Small intestine (tissue), 7 donors: Measurements from ENCODE around the gene ANKRD50. TPM values are rescaled to one million over a fixed set of nuclear protein-coding genes. Genes with fewer than 3 reads are reported as not detected.

Experiments
- DNase-seq, 2 donors: peaks; one replicate each; pipeline versions ENCODE4 v3.0.0 to v3.0.0-alpha.2; 2013
- FAIRE-seq: peaks from 2 replicates; lab custom pipeline; 2012; peaks lifted over from hg19 to GRCh38; lab: Jason Lieb, UNC
- H3K27ac ChIP-seq, 3 donors: one replicate each; pipeline ENCODE4 v1.5.1; 2013; ENCODE audit warnings: low read length in 2 of 3, mild to moderate bottlenecking in 2 of 3, control low read depth in 1 of 3, inconsistent platforms in 1 of 3, low read depth in 1 of 3, moderate library complexity in 1 of 3
- H3K27me3 ChIP-seq, 3 donors: one replicate each; pipeline ENCODE4 v1.6.1; 2013; ENCODE audit warnings: low read length in 3 of 3, inconsistent platforms in 1 of 3; ENCODE audit not compliant: control insufficient read depth in 3 of 3, insufficient read depth in 3 of 3
- H3K36me3 ChIP-seq, 3 donors: one replicate each; pipeline ENCODE4 v1.6.1; 2013; ENCODE audit warnings: low read length in 3 of 3, inconsistent platforms in 1 of 3, low read depth in 1 of 3, mild to moderate bottlenecking in 1 of 3, moderate library complexity in 1 of 3; ENCODE audit not compliant: control insufficient read depth in 3 of 3, insufficient read depth in 2 of 3
- H3K4me1 ChIP-seq, 3 donors: one replicate each; pipeline ENCODE4 v1.6.1; 2013; ENCODE audit warnings: low read length in 2 of 3, inconsistent platforms in 1 of 3, low read depth in 1 of 3, mild to moderate bottlenecking in 1 of 3, moderate library complexity in 1 of 3; ENCODE audit not compliant: control insufficient read depth in 3 of 3, insufficient read depth in 2 of 3
- H3K4me3 ChIP-seq, 3 donors: one replicate each; pipeline ENCODE4 v1.5.1; 2013; ENCODE audit warnings: low read length in 3 of 3, control low read depth in 1 of 3, inconsistent platforms in 1 of 3, low read depth in 1 of 3, mild to moderate bottlenecking in 1 of 3, moderate library complexity in 1 of 3
- H3K9me3 ChIP-seq, 2 donors: one replicate each; pipeline ENCODE4 v1.6.1; 2013; ENCODE audit warnings: low read depth in 1 of 2, low read length in 1 of 2; ENCODE audit not compliant: control insufficient read depth in 2 of 2, insufficient read depth in 1 of 2
- WGBS, 3 donors: extraction: QIAGEN DNeasy Blood & Tissue Kit; methylation state at CpG; one replicate each; pipeline ENCODE4 v1.1.7; 2013; 5-methylcytosine and 5-hydroxymethylcytosine counted together
- polyA plus RNA-seq, 4 donors: library from polyadenylated mRNA; stranded (reverse) in 3 of 4; unstranded in 1 of 4; fragments of 200-250 nt in 3 of 4; fragments of 120-200 nt in 1 of 4; gene quantifications; one replicate each; pipeline versions ENCODE4 v1.2.1 to v1.2.3, GENCODE V29; 2013
- donor health status: healthy with polysubstance abuse.
- donor health status: control.
- donor health status: control.
- donor health status: Bipolar disorder and iron deficiency.
- donor health status: healthy.

The ANKRD50 gene
- polyA plus RNA-seq, 4 donors, result 1.6 to 15.5 (median 2.3) TPM

DNA sequence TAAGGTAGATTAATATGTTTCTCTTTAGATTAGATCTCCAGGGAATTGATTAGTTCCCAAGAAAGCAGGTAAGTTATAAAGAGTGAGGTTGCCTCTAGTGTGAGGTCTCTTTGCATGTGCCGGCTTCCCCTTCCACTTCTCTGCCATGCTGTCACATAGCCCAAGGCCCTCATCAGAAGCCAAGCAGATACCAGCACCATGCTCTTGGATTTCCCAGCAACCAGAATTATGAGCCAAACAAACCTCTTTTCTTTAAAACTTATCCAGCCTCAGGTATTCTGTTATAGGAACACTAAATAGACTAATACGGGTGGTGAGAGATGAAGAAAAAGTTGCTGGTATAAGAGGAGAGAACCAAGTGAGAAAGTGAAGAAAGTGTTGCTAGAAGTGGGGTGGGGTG lies 15.1 kb downstream of the ANKRD50 start:
- H3K9me3 ChIP-seq, result peaks cover 0 to 3% of the 10 kb centered on the region in 2 donors
- no peak overlapping the region for H3K27ac ChIP-seq
- DNase-seq (no peak), FAIRE-seq (no peak)
- H3K36me3 ChIP-seq, result peaks cover 0 to 9% (median 2%) of the 10 kb centered on the region in 3 donors
- no peaks in the 10 kb centered on the region for H3K4me1 ChIP-seq
- WGBS, 3 donors, result 98 to 100% (median 99%) methylated on average over 2 of the region's 2 CpGs
- H3K27me3 ChIP-seq, result no peaks in the 10 kb centered on the region
- no peak overlapping the region for H3K4me3 ChIP-seq

DNA sequence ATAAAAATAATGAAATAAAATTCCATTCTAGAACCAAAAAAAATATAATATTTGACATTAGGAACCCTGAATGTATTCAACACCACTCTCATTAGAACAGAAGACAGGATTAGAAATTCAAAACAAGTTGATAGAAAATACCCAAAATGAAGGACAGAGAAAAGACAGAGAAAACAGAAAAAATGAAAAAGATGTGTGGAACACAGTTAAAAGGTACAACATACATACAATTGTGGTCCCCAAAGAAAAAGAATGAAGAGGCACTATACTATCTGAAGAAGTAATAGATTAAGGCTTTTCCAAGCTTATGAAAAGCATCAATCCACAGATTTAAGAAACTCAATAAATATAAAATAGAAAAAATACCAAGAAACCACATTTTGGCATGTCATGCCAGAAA lies 16.4 kb downstream of the ANKRD50 start:
- no peaks in the 10 kb centered on the region for H3K27me3 ChIP-seq

DNA sequence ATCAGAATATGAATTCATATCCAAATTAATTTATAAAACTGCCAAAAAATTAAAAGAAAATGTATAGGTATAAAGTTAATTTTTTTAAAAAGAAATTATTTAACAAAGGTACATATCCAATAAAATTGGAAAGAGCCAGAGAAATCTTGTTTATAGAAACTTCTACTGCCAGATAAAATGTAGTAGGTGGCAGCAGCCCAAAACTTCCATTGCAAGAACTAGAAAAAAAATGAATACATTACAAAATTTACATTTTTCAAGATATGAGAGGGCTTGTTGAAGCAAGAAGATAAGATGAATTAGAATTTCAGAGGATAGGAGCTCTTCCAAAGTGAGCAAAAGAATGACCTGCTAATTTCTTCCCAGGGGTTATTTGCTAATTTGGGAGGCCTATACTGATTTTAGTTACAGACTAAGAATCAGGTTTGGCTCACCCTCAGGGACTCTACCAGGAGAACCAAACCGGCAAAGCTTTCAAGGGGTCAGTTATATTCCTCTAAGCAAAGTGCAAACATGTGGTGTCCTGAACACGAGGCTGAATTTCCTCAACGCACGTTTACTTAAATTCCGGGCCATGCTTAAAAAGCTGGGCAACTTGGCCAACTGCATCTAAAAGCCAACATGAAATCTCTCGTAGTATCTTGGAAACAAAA lies 17.5 kb downstream of the ANKRD50 start:
- 85 to 91% (median 90%) methylated on average over 6 of the region's 6 CpGs for WGBS, 3 donors
- peaks cover 0 to 3% (median 2%) of the 10 kb centered on the region in 3 donors for H3K36me3 ChIP-seq
- no peak overlapping the region for H3K4me3 ChIP-seq
- no peak overlapping the region for H3K27ac ChIP-seq
- H3K9me3 ChIP-seq, result peaks cover 0 to 3% of the 10 kb centered on the region in 2 donors
- no peaks in the 10 kb centered on the region for H3K4me1 ChIP-seq
- no peak for DNase-seq
- FAIRE-seq, result no peak
- H3K27me3 ChIP-seq, result no peaks in the 10 kb centered on the region

More for the DNA sequence above, 16.4 kb downstream of the ANKRD50 start:
- Histone ChIP-seq H3K27ac (no peak overlapping the region), H3K4me3 (no peak overlapping the region), H3K9me3 (peaks cover 0 to 3% of the 10 kb centered on the region in 2 donors), H3K4me1 (no peaks in the 10 kb centered on the region), H3K36me3 (peaks cover 0 to 9% (median 2%) of the 10 kb centered on the region in 3 donors)
- FAIRE-seq (no peak), DNase-seq (no peak)

GRCh38 chr4:124694306-124694705 lies 18.2 kb downstream of the ANKRD50 start:
- no peaks in the 10 kb centered on the region for H3K4me1 ChIP-seq
- H3K36me3 ChIP-seq, result peaks cover 0 to 5% (median 2%) of the 10 kb centered on the region in 3 donors
- no peak overlapping the region for H3K4me3 ChIP-seq
- no peak overlapping the region for H3K27ac ChIP-seq
- FAIRE-seq, result no peak
- no peak for DNase-seq
- H3K9me3 ChIP-seq, result peaks cover 0 to 3% of the 10 kb centered on the region in 2 donors
- no peaks in the 10 kb centered on the region for H3K27me3 ChIP-seq

- FAIRE-seq, result no peak
- 81 to 93% (median 88%) methylated on average over 2 of the region's 2 CpGs for WGBS, 3 donors
- Histone ChIP-seq H3K4me1 (no peaks in the 10 kb centered on the region), H3K27me3 (no peaks in the 10 kb centered on the region), H3K4me3 (no peak overlapping the region), H3K36me3 (peaks cover 0 to 2% (median 0%) of the 10 kb centered on the region in 3 donors), H3K9me3 (peaks cover 0 to 3% of the 10 kb centered on the region in 2 donors), H3K27ac (no peak overlapping the region)
- no peak for DNase-seq
Observed at GRCh38 chr4:124691801-124692200, 20.7 kb downstream of the ANKRD50 start.

DNA sequence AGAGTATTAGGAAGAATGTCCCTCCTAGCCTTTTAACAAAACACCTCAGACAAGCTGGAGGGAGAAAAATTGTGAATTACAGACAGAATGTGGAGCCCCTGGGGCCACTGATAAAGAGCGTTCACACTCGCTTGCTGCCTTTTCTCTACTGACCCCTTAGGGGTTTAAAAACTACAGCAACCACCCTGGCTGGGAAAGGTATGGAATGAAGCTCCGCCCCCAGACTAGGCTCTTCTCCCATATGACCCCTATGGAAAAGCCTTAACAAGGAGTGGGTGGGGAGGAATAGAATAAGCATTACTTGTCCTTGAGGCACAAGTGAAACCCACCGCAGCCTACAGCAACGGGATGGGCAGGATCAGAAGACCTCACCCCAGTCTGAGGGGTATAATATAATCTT lies 26.3 kb downstream of the ANKRD50 start:
- no peaks in the 10 kb centered on the region for H3K27me3 ChIP-seq
- H3K9me3 ChIP-seq, result no peaks in the 10 kb centered on the region
- no peak overlapping the region for H3K4me3 ChIP-seq
- H3K36me3 ChIP-seq, result peaks cover 0 to 4% (median 0%) of the 10 kb centered on the region in 3 donors
- no peak for FAIRE-seq
- H3K4me1 ChIP-seq, result no peaks in the 10 kb centered on the region
- 88 to 92% (median 90%) methylated on average over 5 of the region's 5 CpGs for WGBS, 3 donors
- no peak overlapping the region for H3K27ac ChIP-seq
- no peak for DNase-seq

DNA sequence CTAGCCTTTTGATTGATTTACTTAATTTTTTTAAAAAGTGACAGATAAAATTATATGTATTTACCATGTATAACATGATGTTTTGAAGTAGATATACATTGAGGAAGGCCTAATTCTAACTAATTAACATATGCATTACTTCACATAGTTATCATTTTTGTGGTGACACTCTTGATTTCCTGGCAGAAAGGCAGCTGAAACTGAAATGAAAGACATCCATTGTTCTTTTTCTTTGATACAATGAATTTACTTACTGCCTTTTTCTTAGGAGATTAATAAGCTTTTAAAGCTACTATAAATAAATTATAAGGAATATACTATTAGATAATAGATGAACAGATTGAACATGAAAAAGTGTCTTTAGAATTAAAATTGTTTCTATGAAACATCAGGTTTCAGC lies 26.7 kb downstream of the ANKRD50 start:
- DNase-seq (no peak), FAIRE-seq (no peak)
- Histone ChIP-seq H3K36me3 (peaks cover 0 to 4% (median 0%) of the 10 kb centered on the region in 3 donors), H3K4me1 (no peaks in the 10 kb centered on the region), H3K27me3 (no peaks in the 10 kb centered on the region), H3K27ac (no peak overlapping the region), H3K4me3 (no peak overlapping the region), H3K9me3 (no peaks in the 10 kb centered on the region)

DNA sequence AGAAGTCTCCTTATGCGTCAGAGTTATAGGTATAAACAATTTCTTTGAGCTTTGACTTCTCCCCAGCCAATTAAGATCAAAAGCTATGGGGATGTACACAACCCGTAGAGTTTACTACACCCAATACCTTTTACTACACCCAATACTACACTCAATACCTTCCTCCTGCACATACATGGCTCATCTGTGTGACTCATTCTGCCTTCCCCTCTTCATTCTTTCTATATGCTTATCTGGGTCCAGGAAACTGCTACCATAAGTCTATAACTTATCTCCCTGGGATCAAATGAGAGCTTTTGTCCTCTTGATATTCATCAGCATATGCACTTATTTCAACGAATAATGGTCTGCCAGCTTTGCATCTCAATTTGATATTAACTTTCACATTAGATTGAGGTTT lies 28.2 kb downstream of the ANKRD50 start:
- Histone ChIP-seq H3K27me3 (no peaks in the 10 kb centered on the region), H3K9me3 (no peaks in the 10 kb centered on the region), H3K4me3 (no peak overlapping the region), H3K36me3 (peaks cover 0 to 2% (median 0%) of the 10 kb centered on the region in 3 donors), H3K27ac (no peak overlapping the region), H3K4me1 (no peaks in the 10 kb centered on the region)
- 71 to 76% (median 73%) methylated on average over 3 of the region's 3 CpGs for WGBS, 3 donors
- DNase-seq, result peak in 1 of 2 donors; percentile 4
- FAIRE-seq, result no peak

DNA sequence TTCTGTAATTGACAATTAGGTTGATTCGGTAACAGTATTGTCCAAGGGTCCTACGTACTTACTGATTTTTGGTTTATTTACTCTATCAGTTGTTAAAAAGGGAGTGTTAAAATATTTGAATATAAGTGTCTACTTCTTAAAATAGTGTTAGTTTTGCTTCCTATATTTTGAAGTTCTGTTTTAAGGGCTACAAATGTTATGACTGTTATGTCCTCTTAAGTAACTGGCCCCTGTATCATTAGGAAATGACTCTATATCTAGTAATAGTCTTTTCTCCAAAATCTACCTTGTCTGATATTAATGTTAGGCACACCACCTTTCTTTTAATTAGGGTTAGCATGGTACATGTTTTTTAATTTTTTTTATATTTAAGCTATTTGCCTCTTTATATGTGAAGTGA lies 30.1 kb downstream of the ANKRD50 start:
- Histone ChIP-seq H3K27me3 (no peaks in the 10 kb centered on the region), H3K36me3 (peaks cover 0 to 2% (median 0%) of the 10 kb centered on the region in 3 donors), H3K27ac (no peak overlapping the region), H3K4me1 (no peaks in the 10 kb centered on the region), H3K4me3 (no peak overlapping the region), H3K9me3 (no peaks in the 10 kb centered on the region)
- no peak for FAIRE-seq
- 96 to 98% (median 98%) methylated on average over 2 of the region's 2 CpGs for WGBS, 3 donors
- no peak for DNase-seq
